Neural progenitor cell (in vitro differentiated cells): ENCODE measurements around the gene STX1A. TPM values are rescaled to one million over a fixed set of nuclear protein-coding genes. Genes with fewer than 3 reads are reported as not detected.

Source experiments
- DNase-seq: peaks from one replicate; pipeline ENCODE4 v3.0.0-alpha.2; 2016; ENCODE audit warnings: low spot score
- H2AFZ ChIP-seq: fragments of 200-600 bp; sonication (generic); replicated peaks from 2 replicates; pipeline ENCODE4 v1.6.1; 2016; ENCODE audit warnings: antibody characterized with exemption
- H3F3A ChIP-seq: fragments of 200-600 bp; sonication (generic); 2 replicates; pipeline ENCODE4 v1.6.1; 2016; ENCODE audit warnings: antibody characterized with exemption, low read depth
- H3K27ac ChIP-seq: fragments of 200-600 bp; sonication (generic); 2 replicates; pipeline ENCODE4 v1.5.1; 2016; ENCODE audit warnings: mild to moderate bottlenecking
- H3K27me3 ChIP-seq: fragments of 200-600 bp; sonication (generic); 2 replicates; pipeline ENCODE4 v1.6.1; 2016; ENCODE audit warnings: mild to moderate bottlenecking, moderate library complexity
- H3K36me3 ChIP-seq: fragments of 200-600 bp; sonication (generic); 2 replicates; pipeline ENCODE4 v1.5.1; 2016
- H3K4me1 ChIP-seq: fragments of 200-600 bp; sonication (generic); 2 replicates; pipeline ENCODE4 v1.6.1; 2016; ENCODE audit warnings: mixed run types
- H3K4me2 ChIP-seq: fragments of 200-600 bp; sonication (generic); 2 replicates; pipeline ENCODE4 v1.6.1; 2016
- H3K4me3 ChIP-seq: fragments of 200-600 bp; sonication (generic); 2 replicates; pipeline ENCODE4 v1.5.1; 2016
- H3K79me2 ChIP-seq: fragments of 200-600 bp; sonication (generic); 2 replicates; pipeline ENCODE4 v1.6.1; 2016; ENCODE audit warnings: low read depth
- H3K9ac ChIP-seq: fragments of 200-600 bp; sonication (generic); 2 replicates; pipeline ENCODE4 v1.6.1; 2016
- H3K9me3 ChIP-seq: fragments of 200-600 bp; sonication (generic); 2 replicates; pipeline ENCODE4 v1.5.1; 2016; ENCODE audit warnings: low read depth
- H4K20me1 ChIP-seq: fragments of 200-600 bp; sonication (generic); 2 replicates; pipeline ENCODE4 v1.6.1; 2016; ENCODE audit warnings: low read depth
- H3K27ac Mint-ChIP-seq: 3 replicates; pipeline ENCODE4 v1.8.0; 2021; ENCODE audit warnings: mixed read lengths
- H3K27me3 Mint-ChIP-seq: 2 replicates; pipeline ENCODE4 v1.8.0; 2022; ENCODE audit warnings: low read depth, mild to moderate bottlenecking, inconsistent platforms, moderate library complexity, mixed read lengths; ENCODE audit not compliant: insufficient read depth
- H3K36me3 Mint-ChIP-seq: 3 replicates; pipeline ENCODE4 v1.8.0; 2021; ENCODE audit warnings: mixed read lengths
- H3K4me1 Mint-ChIP-seq: 3 replicates; pipeline ENCODE4 v1.8.0; 2021; ENCODE audit warnings: mixed read lengths
- H3K4me3 Mint-ChIP-seq: 3 replicates; pipeline ENCODE4 v1.8.0; 2021; ENCODE audit warnings: mild to moderate bottlenecking, moderate library complexity, mixed read lengths
- H3K9me3 Mint-ChIP-seq: 3 replicates; pipeline ENCODE4 v1.8.0; 2020; ENCODE audit warnings: mixed read lengths
- CTCF ChIP-seq: fragments of 200-600 bp; sonication (generic); IDR thresholded peaks from 2 replicates; pipeline ENCODE4 v1.5.1; 2017; ENCODE audit warnings: antibody characterized with exemption, mild to moderate bottlenecking
- EZH2 ChIP-seq: fragments of 200-600 bp; sonication (generic); IDR thresholded peaks from 2 replicates; pipeline ENCODE4 v1.6.1; 2017; ENCODE audit warnings: antibody characterized with exemption, mild to moderate bottlenecking, moderate library complexity
- EZH2phosphoT487 ChIP-seq: fragments of 200-600 bp; sonication (generic); IDR thresholded peaks from 2 replicates; pipeline ENCODE4 v1.6.1; 2017; ENCODE audit warnings: antibody characterized with exemption
- total RNA-seq: library from RNA; depleted of rRNA; stranded (reverse); fragments of >200 nt; gene quantifications from 2 replicates; pipeline ENCODE4 v1.2.3, GENCODE V29; 2015; ENCODE audit warnings: low replicate concordance

STX1A gene
- total RNA-seq, 1 donor from 2014 or later, result 21.9 TPM

GRCh38 chr7:73742338-73742752, 22.9 kb upstream of the STX1A start:
- peak overlapping the region; percentile 71 for H3K4me3 Mint-ChIP-seq
- H2AFZ ChIP-seq, result no peak overlapping the region
- peak; percentile 38 for DNase-seq

GRCh38 chr7:73741600-73741999, 22.1 kb upstream of the STX1A start:
- Histone ChIP-seq H3K4me1 (peaks cover 36% of the 10 kb centered on the region), H3K9ac (no peak overlapping the region), H4K20me1 (peaks cover 7% of the 10 kb centered on the region), H3K79me2 (peaks cover 5% of the 10 kb centered on the region), H3K36me3 (no peaks in the 10 kb centered on the region), H2AFZ (no peak overlapping the region), H3K27ac (no peak overlapping the region), H3K9me3 (no peaks in the 10 kb centered on the region), H3K4me2 (peak overlapping the region; percentile 76), H3F3A (peaks cover 54% of the 10 kb centered on the region), H3K27me3 (no peaks in the 10 kb centered on the region), H3K4me3 (no peak overlapping the region)
- Mint-ChIP-seq H3K27me3 (peaks cover 24% of the 10 kb centered on the region), H3K4me3 (peak overlapping the region; percentile 55), H3K27ac (peak overlapping the region; percentile 97), H3K4me1 (peaks cover 45% of the 10 kb centered on the region), H3K36me3 (no peaks in the 10 kb centered on the region), H3K9me3 (no peaks in the 10 kb centered on the region)
- peak; percentile 52 for DNase-seq
- TF ChIP-seq CTCF (no peak), EZH2phosphoT487 (peak; percentile 28), EZH2 (no peak)

More at GRCh38 chr7:73742338-73742752, 22.9 kb upstream of the STX1A start:
- Histone ChIP-seq H3K4me1 (peaks cover 36% of the 10 kb centered on the region), H3K36me3 (no peaks in the 10 kb centered on the region), H3K9me3 (no peaks in the 10 kb centered on the region), H3F3A (peaks cover 54% of the 10 kb centered on the region), H3K27me3 (no peaks in the 10 kb centered on the region), H3K9ac (no peak overlapping the region), H3K79me2 (peaks cover 5% of the 10 kb centered on the region), H3K27ac (peak overlapping the region; percentile 69), H4K20me1 (peaks cover 6% of the 10 kb centered on the region), H3K4me3 (peak overlapping the region; percentile 31), H3K4me2 (peak overlapping the region; percentile 76)
- Mint-ChIP-seq H3K9me3 (no peaks in the 10 kb centered on the region), H3K27me3 (peaks cover 24% of the 10 kb centered on the region), H3K27ac (peak overlapping the region; percentile 97), H3K36me3 (no peaks in the 10 kb centered on the region), H3K4me1 (peaks cover 43% of the 10 kb centered on the region)
- TF ChIP-seq EZH2 (no peak), CTCF (no peak)

- Mint-ChIP-seq H3K27ac (peak overlapping the region; percentile 60), H3K4me3 (peak overlapping the region; percentile 71), H3K36me3 (peaks cover 2% of the 10 kb centered on the region), H3K9me3 (no peaks in the 10 kb centered on the region), H3K27me3 (peaks cover 26% of the 10 kb centered on the region), H3K4me1 (peaks cover 47% of the 10 kb centered on the region)
- H3F3A ChIP-seq, result peaks cover 48% of the 10 kb centered on the region
- H4K20me1 ChIP-seq, result peaks cover 7% of the 10 kb centered on the region
- no peak overlapping the region for H2AFZ ChIP-seq
- TF ChIP-seq CTCF, result no peak
- no peak for TF ChIP-seq EZH2phosphoT487
- TF ChIP-seq EZH2, result no peak
- no peaks in the 10 kb centered on the region for H3K9me3 ChIP-seq
- peaks cover 36% of the 10 kb centered on the region for H3K4me1 ChIP-seq
- no peaks in the 10 kb centered on the region for H3K36me3 ChIP-seq
- H3K4me3 ChIP-seq, result no peak overlapping the region
- H3K4me2 ChIP-seq, result no peak overlapping the region
- H3K27me3 ChIP-seq, result no peaks in the 10 kb centered on the region
- H3K27ac ChIP-seq, result no peak overlapping the region
- no peak overlapping the region for H3K9ac ChIP-seq
- peaks cover 5% of the 10 kb centered on the region for H3K79me2 ChIP-seq
- no peak for DNase-seq
These were observed 21.3 kb upstream of the STX1A start for GRCh38 chr7:73740771-73741170.
